ENCODE measurements around the gene SLC16A10. TPM values are rescaled to one million over a fixed set of nuclear protein-coding genes. Genes with fewer than 3 reads are reported as not detected.

Gene SLC16A10
- total and polyA plus RNA-seq, 2 donors (not counting 3 experiments of a cell fraction or from before 2014, with no cell fraction given): not detected

DNA sequence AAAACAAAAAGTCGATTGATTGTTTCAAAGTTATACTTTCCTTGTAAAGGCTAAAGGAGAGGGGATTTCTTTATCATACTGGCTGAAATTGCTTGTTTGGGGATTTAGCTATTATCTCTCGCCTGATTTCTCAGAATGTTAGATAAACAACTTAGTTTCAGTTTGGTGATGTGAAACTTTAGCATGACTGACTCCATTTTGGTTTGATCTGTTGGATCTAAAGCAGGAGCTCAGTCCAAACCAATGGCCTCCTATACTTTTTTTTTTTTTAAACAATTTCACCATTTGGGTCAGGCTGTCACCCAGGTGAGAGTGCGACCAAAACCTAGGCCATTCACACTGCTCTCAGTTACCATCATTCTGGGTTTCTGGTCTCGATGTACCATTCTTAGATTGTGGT lies 45.4 kb upstream of the SLC16A10 start:
- no peaks in the 10 kb centered on the region for H3K9me1 ChIP-seq (replicated peaks; ENCODE audit: control insufficient read depth, extremely low read depth, insufficient read depth, low read length)
- intact Hi-C loops (cut with micrococcal nuclease) (no loop called here), dilution Hi-C loops (cut with MboI; ENCODE audit: extremely low pct_ligation_motif_present, low sequenced_read_pairs) (no loop called here)
- TF ChIP-seq, protein P1, sequence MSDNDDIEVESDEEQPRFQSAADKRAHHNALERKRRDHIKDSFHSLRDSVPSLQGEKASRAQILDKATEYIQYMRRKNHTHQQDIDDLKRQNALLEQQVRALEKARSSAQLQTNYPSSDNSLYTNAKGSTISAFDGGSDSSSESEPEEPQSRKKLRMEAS (IDR thresholded peaks at IDR 0.05; ENCODE audit: insufficient read depth, insufficient read length): no peak
- no peak for TF ChIP-seq GATA2 (IDR thresholded peaks at IDR 0.05; ENCODE audit: insufficient read depth, insufficient read length, low read depth, low read length)
- no peak for TF ChIP-seq JUN (IDR thresholded peaks at IDR 0.05; ENCODE audit: borderline replicate concordance, insufficient read depth, insufficient read length, low read depth)
- no peak for TF ChIP-seq POLR2AphosphoS5 (IDR thresholded peaks at IDR 0.05; ENCODE audit: insufficient read depth, low read depth, low read length)
- TF ChIP-seq, protein P2, sequence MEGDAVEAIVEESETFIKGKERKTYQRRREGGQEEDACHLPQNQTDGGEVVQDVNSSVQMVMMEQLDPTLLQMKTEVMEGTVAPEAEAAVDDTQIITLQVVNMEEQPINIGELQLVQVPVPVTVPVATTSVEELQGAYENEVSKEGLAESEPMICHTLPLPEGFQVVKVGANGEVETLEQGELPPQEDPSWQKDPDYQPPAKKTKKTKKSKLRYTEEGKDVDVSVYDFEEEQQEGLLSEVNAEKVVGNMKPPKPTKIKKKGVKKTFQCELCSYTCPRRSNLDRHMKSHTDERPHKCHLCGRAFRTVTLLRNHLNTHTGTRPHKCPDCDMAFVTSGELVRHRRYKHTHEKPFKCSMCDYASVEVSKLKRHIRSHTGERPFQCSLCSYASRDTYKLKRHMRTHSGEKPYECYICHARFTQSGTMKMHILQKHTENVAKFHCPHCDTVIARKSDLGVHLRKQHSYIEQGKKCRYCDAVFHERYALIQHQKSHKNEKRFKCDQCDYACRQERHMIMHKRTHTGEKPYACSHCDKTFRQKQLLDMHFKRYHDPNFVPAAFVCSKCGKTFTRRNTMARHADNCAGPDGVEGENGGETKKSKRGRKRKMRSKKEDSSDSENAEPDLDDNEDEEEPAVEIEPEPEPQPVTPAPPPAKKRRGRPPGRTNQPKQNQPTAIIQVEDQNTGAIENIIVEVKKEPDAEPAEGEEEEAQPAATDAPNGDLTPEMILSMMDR (IDR thresholded peaks at IDR 0.05; ENCODE audit: extremely low read depth in 1 of 2, insufficient read depth in 1 of 2, low read depth in 1 of 2, low read length in 2 of 2): no peak
- TF ChIP-seq MYC (IDR thresholded peaks at IDR 0.05; ENCODE audit: low read depth, low read length): no peak
- no peak for TF ChIP-seq EZH2 (IDR thresholded peaks at IDR 0.05; ENCODE audit: borderline replicate concordance, low read depth, low read length, severe bottlenecking)
- TF ChIP-seq FOS (IDR thresholded peaks at IDR 0.05; ENCODE audit: borderline replicate concordance, insufficient read depth, low read length): no peak
- TF ChIP-seq POLR2A (IDR thresholded peaks at IDR 0.05; ENCODE audit: low read depth, low read length): no peak
- H3K4me3 ChIP-seq (replicated peaks in 1 of 3; ENCODE audit: insufficient read depth in 1 of 3, low read depth in 1 of 3, low read length in 3 of 3): no peak overlapping the region
- no TSS peak for BruUV-seq (replicated peaks)
- H2AFZ ChIP-seq (ENCODE audit: low read depth, low read length): no peak overlapping the region
- no peaks in the 10 kb centered on the region for H4K20me1 ChIP-seq (replicated peaks; ENCODE audit: control insufficient read depth, extremely low read depth, insufficient read depth, low read length)
- no peaks in the 10 kb centered on the region for H3K79me2 ChIP-seq (ENCODE audit: control insufficient read depth, insufficient read depth, low read length)
- no peak overlapping the region for H3K4me2 ChIP-seq (ENCODE audit: insufficient read depth, low read length)
- H3K27me3 ChIP-seq (ENCODE audit: control insufficient read depth in 2 of 2, insufficient read depth in 2 of 2, low read length in 2 of 2): peaks cover 4 to 6% of the 10 kb centered on the region in 2 experiments
- no peak for DNase-seq (ENCODE audit: low read depth, low spot score)
- H3K9ac ChIP-seq (replicated peaks; ENCODE audit: extremely low read depth, insufficient read depth, low read length): no peak overlapping the region
- CTCF ChIA-PET: interaction anchor here (0.7 kb wide), 1 partner anchor 210 kb away, joined by 4 read pairs; no protein-coding TSS in a partner anchor
- no peaks in the 10 kb centered on the region for H3K9me3 ChIP-seq (replicated peaks; ENCODE audit: control insufficient read depth, insufficient read depth, low read length)
- no peaks in the 10 kb centered on the region for H3K36me3 ChIP-seq (ENCODE audit: control insufficient read depth in 2 of 2, extremely low read depth in 1 of 2, insufficient read depth in 2 of 2, low read length in 2 of 2)
- POLR2A ChIA-PET: no interaction called here
- no peak for FAIRE-seq
- no peak overlapping the region for H3K27ac ChIP-seq (ENCODE audit: insufficient read depth, low read depth, low read length)
- H3K4me1 ChIP-seq (ENCODE audit: control insufficient read depth, extremely low read depth, insufficient read depth, low read length): no peaks in the 10 kb centered on the region

Measured in endothelial cell of umbilical vein (primary cell).